DMS153 (cell line): ENCODE results near the gene ZNF524.
"Not testable (repeated sequence)": the region's sequence is repeated elsewhere in the genome, so short reads cannot be mapped to it uniquely, and the experiment has no call there.

Experiments used
- DNase-seq: peaks from one replicate; lab custom pipeline; 2025; lab: John Stamatoyannopoulos, UW

Gene ZNF524

GRCh38 chr19:55599842-55600661, at the start of gene ZNF524:
ZNF524 (plus strand) TSS chr19:55600288; CDS start chr19:55602113, 1,825 bp downstream.
- DNase-seq = peak; percentile 86

GRCh38 chr19:55550321-55550650, 49.8 kb upstream of the ZNF524 start:
- DNase-seq = no peak

- DNase-seq = no peak
These were observed 47.9 kb upstream of the ZNF524 start for GRCh38 chr19:55552206-55552605.

GRCh38 chr19:55552620-55553019, 47.5 kb upstream of the ZNF524 start:
- no peak for DNase-seq

GRCh38 chr19:55553217-55554182, 46.6 kb upstream of the ZNF524 start:
- DNase-seq = no peak

- no peak for DNase-seq
These were observed 45.8 kb upstream of the ZNF524 start for GRCh38 chr19:55554302-55554701.

GRCh38 chr19:55554741-55555152, 45.3 kb upstream of the ZNF524 start:
- DNase-seq = peak; percentile 72

- no peak for DNase-seq
These were observed 40.4 kb upstream of the ZNF524 start for GRCh38 chr19:55559684-55560083.

GRCh38 chr19:55563261-55563690, 36.8 kb upstream of the ZNF524 start:
- peak; percentile 17 for DNase-seq

- no peak for DNase-seq
These were observed 33.3 kb upstream of the ZNF524 start for GRCh38 chr19:55566823-55567222.

- DNase-seq = no peak
These were observed 32.3 kb upstream of the ZNF524 start for GRCh38 chr19:55567708-55568328.

GRCh38 chr19:55569477-55569876, 30.6 kb upstream of the ZNF524 start:
- not testable (repeated sequence) for DNase-seq

- DNase-seq = not testable (repeated sequence)
These were observed 26.2 kb upstream of the ZNF524 start for GRCh38 chr19:55573929-55574328.

GRCh38 chr19:55576746-55577145, 23.3 kb upstream of the ZNF524 start:
- no peak for DNase-seq

- DNase-seq = no peak
These were observed 21.9 kb upstream of the ZNF524 start for GRCh38 chr19:55578031-55578760.

- DNase-seq = no peak
These were observed 21.0 kb upstream of the ZNF524 start for GRCh38 chr19:55578761-55579747.

- no peak for DNase-seq
These were observed 20.1 kb upstream of the ZNF524 start for GRCh38 chr19:55579766-55580621.

- peak; percentile 69 for DNase-seq
These were observed 19.4 kb upstream of the ZNF524 start, which contains the start of gene ZNF579 for GRCh38 chr19:55580628-55581144. ZNF579 (minus strand) TSS chr19:55580848; CDS start chr19:55579639, 1,209 bp downstream.
